Nephron (organoid): ENCODE results near the gene EHD4.

Source experiments
- H3K27ac Mint-ChIP-seq, 3 experiments: 2 replicates each; pipeline ENCODE4 v1.8.0; 2020; ENCODE audit warnings: mixed read lengths in 3 of 3, mild to moderate bottlenecking in 2 of 3, moderate library complexity in 1 of 3
- H3K27me3 Mint-ChIP-seq: 2 replicates; pipeline ENCODE4 v1.8.0; 2021; ENCODE audit warnings: low read depth, mild to moderate bottlenecking, moderate library complexity, mixed read lengths
- H3K36me3 Mint-ChIP-seq: 2 replicates; pipeline ENCODE4 v1.8.0; 2020; ENCODE audit warnings: low read depth, mixed read lengths
- H3K4me1 Mint-ChIP-seq: 2 replicates; pipeline ENCODE4 v1.8.0; 2020; ENCODE audit warnings: mixed read lengths
- H3K4me3 Mint-ChIP-seq, 3 experiments: 2 replicates each; pipeline ENCODE4 v1.8.0; 2020; ENCODE audit warnings: mild to moderate bottlenecking in 3 of 3, mixed read lengths in 3 of 3, moderate library complexity in 2 of 3
- H3K9me3 Mint-ChIP-seq: 2 replicates; pipeline ENCODE4 v1.8.0; 2020; ENCODE audit warnings: mixed read lengths
- CTCF ChIP-seq, 3 experiments: fragments of 200-600 bp; sonication (generic); IDR thresholded peaks; one replicate each; pipeline ENCODE4 v1.5.0; 2021; ENCODE audit warnings: antibody characterized with exemption in 3 of 3; ENCODE audit not compliant: unreplicated experiment in 3 of 3

EHD4 gene

GRCh38 chr15:41980654-41981323 lies 8.4 kb upstream of the EHD4 start:
- Mint-ChIP-seq H3K9me3 (no peaks in the 10 kb centered on the region), H3K4me3 (no peak overlapping the region), H3K27me3 (peaks cover 8% of the 10 kb centered on the region), H3K36me3 (no peaks in the 10 kb centered on the region), H3K27ac (peak overlapping the region in 1 of 3 experiments; percentile 89), H3K4me1 (peaks cover 22% of the 10 kb centered on the region)
- TF ChIP-seq CTCF (IDR thresholded peaks at IDR 0.05; ENCODE audit: unreplicated experiment in 3 of 3) = no peak

- H3K27me3 Mint-ChIP-seq = peaks cover 10% of the 10 kb centered on the region
- H3K4me1 Mint-ChIP-seq = peaks cover 22% of the 10 kb centered on the region
- no peak overlapping the region for H3K4me3 Mint-ChIP-seq
- H3K27ac Mint-ChIP-seq = no peak overlapping the region
- H3K9me3 Mint-ChIP-seq = no peaks in the 10 kb centered on the region
- no peak for TF ChIP-seq CTCF (IDR thresholded peaks at IDR 0.05; ENCODE audit: unreplicated experiment in 3 of 3)
- H3K36me3 Mint-ChIP-seq = no peaks in the 10 kb centered on the region
Observed at GRCh38 chr15:41979493-41980266, 7.3 kb upstream of the EHD4 start.

- H3K4me1 Mint-ChIP-seq = peaks cover 22% of the 10 kb centered on the region
- no peak overlapping the region for H3K4me3 Mint-ChIP-seq
- no peaks in the 10 kb centered on the region for H3K36me3 Mint-ChIP-seq
- no peak for TF ChIP-seq CTCF (IDR thresholded peaks at IDR 0.05; ENCODE audit: unreplicated experiment in 3 of 3)
- H3K27ac Mint-ChIP-seq = no peak overlapping the region
- peaks cover 5% of the 10 kb centered on the region for H3K27me3 Mint-ChIP-seq
- H3K9me3 Mint-ChIP-seq = no peaks in the 10 kb centered on the region
Observed at GRCh38 chr15:41978534-41978933, 6.2 kb upstream of the EHD4 start.

- H3K27me3 Mint-ChIP-seq = peaks cover 9% of the 10 kb centered on the region
- no peaks in the 10 kb centered on the region for H3K9me3 Mint-ChIP-seq
- no peaks in the 10 kb centered on the region for H3K36me3 Mint-ChIP-seq
- H3K4me1 Mint-ChIP-seq = peaks cover 22% of the 10 kb centered on the region
- no peak for TF ChIP-seq CTCF (IDR thresholded peaks at IDR 0.05; ENCODE audit: unreplicated experiment in 3 of 3)
- H3K4me3 Mint-ChIP-seq = no peak overlapping the region
- no peak overlapping the region for H3K27ac Mint-ChIP-seq
Observed at GRCh38 chr15:41977757-41978383, 5.5 kb upstream of the EHD4 start.

GRCh38 chr15:41975669-41976068 lies 3.3 kb upstream of the EHD4 start:
- Mint-ChIP-seq H3K36me3 (no peaks in the 10 kb centered on the region), H3K27ac (no peak overlapping the region), H3K4me1 (peaks cover 18% of the 10 kb centered on the region), H3K4me3 (no peak overlapping the region), H3K9me3 (no peaks in the 10 kb centered on the region), H3K27me3 (peaks cover 14% of the 10 kb centered on the region)
- no peak for TF ChIP-seq CTCF (IDR thresholded peaks at IDR 0.05; ENCODE audit: unreplicated experiment in 3 of 3)
